Thyroid gland (tissue), 4 donors: Measurements from ENCODE around the gene TMEM219. TPM values are rescaled to one million over a fixed set of nuclear protein-coding genes. Genes with fewer than 3 reads are reported as not detected.

Source experiments
- DNase-seq, 2 donors: peaks; one replicate each; pipeline ENCODE4 v3.0.0-alpha.2; 2019
- H3K27ac ChIP-seq, 3 donors: fragments of 200-600 bp; sonication (generic); 1 replicate in 2 of 3; 2 replicates in 1 of 3; pipeline ENCODE4 v1.5.1; 2016 to 2019; ENCODE audit warnings: mild to moderate bottlenecking in 1 of 3, moderate library complexity in 1 of 3
- H3K27me3 ChIP-seq: fragments of 200-600 bp; sonication (generic); one replicate; pipeline ENCODE4 v1.5.1; 2019
- H3K36me3 ChIP-seq, 2 donors: fragments of 200-600 bp; sonication (generic); one replicate each; pipeline ENCODE4 v1.5.1; 2016 to 2019
- H3K4me1 ChIP-seq, 2 donors: fragments of 200-600 bp; sonication (generic); one replicate each; pipeline ENCODE4 v1.5.1; 2017 to 2019
- H3K4me3 ChIP-seq, 3 donors: fragments of 200-600 bp; sonication (generic); replicated peaks in 1 of 3; 1 replicate in 2 of 3; 2 replicates in 1 of 3; pipeline ENCODE4 v1.5.1; 2016; ENCODE audit warnings: mild to moderate bottlenecking in 1 of 3
- H3K9me3 ChIP-seq: fragments of 200-600 bp; sonication (generic); one replicate; pipeline ENCODE4 v1.5.1; 2017
- POLR2A ChIP-seq, 2 donors: fragments of 450-650 bp; IDR thresholded peaks; one replicate each; pipeline ENCODE4 v1.6.1; 2017; ENCODE audit warnings: antibody characterized with exemption in 2 of 2, mild to moderate bottlenecking in 2 of 2, moderate library complexity in 1 of 2
- WGBS, 2 donors: methylation state at CpG; one replicate each; pipeline ENCODE4 v1.1.5; 2017; 5-methylcytosine and 5-hydroxymethylcytosine counted together
- intact Hi-C: fragments of 100-400 bp; cut with DNase I; formaldehyde crosslinking; loops from one replicate; pipeline ENCODE4 v1.15.1; 2023
- total RNA-seq, 4 donors: library from RNA; depleted of rRNA; stranded (reverse); fragments of >200 nt; gene quantifications; one replicate each; pipeline ENCODE4 v1.2.3, GENCODE V29; 2016
- TF ChIP-seq, protein P1 (sequence below), 6 experiments: fragments of 200-600 bp in 3 of 6; fragments of 450-650 bp in 3 of 6; sonication (generic) in 3 of 6; IDR thresholded peaks; one replicate each; pipeline ENCODE4 v1.5.1; 2016 to 2019; ENCODE audit warnings: antibody characterized with exemption in 6 of 6, mild to moderate bottlenecking in 2 of 6, inconsistent platforms in 1 of 6, moderate library complexity in 1 of 6

The TMEM219 gene
- total RNA-seq, 4 donors from 2014 or later, result 93.2 to 140 (median 135) TPM

DNA sequence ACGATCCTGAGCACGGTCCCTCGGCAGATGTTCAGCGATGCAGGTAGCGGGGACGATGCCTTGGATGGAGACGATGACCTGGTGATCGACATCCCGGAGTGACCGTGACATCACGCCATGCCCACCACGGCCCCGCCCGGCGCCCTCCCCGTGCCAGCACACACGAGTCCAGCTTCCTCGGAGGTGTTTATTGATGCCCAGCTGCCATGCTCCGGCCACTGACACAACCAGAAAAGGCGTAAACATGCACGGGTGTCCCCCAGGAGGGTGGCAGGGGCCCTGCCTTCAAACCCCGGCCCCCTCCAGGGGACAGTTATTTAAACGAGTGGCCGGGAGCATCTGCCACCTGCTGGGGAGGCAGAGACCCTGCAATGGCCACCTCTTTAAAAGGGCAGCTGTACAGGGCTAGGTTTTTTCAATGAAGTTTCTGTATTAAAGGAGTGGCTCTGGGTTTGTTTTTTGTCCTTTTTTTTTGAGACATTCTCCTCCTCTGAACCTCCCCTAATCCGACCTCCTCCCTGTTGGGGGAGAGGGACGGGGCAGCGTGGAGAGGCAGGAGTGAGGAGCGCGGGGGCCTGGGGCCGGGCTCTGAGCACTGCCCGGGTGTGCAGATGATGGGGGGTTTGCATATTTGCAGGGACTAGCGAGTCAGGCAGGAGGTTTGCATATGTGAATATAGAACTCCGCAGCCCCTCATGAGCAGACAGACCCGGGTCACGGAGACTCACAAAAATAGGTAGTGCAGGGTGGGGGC is 43.6 kb downstream of the TMEM219 start:
- DNase-seq, result peak; percentile 20 to 21
- WGBS, 2 donors, result 59 to 69% methylated on average over 18 to 19 of the region's 35 CpGs
- Histone ChIP-seq H3K4me3 (no peak overlapping the region), H3K4me1 (peaks cover 2% of the 10 kb centered on the region in 2 donors), H3K9me3 (no peaks in the 10 kb centered on the region), H3K27me3 (peaks cover 8% of the 10 kb centered on the region), H3K36me3 (peaks cover 0 to 2% of the 10 kb centered on the region in 2 donors), H3K27ac (no peak overlapping the region)
- TF ChIP-seq, protein P1, sequence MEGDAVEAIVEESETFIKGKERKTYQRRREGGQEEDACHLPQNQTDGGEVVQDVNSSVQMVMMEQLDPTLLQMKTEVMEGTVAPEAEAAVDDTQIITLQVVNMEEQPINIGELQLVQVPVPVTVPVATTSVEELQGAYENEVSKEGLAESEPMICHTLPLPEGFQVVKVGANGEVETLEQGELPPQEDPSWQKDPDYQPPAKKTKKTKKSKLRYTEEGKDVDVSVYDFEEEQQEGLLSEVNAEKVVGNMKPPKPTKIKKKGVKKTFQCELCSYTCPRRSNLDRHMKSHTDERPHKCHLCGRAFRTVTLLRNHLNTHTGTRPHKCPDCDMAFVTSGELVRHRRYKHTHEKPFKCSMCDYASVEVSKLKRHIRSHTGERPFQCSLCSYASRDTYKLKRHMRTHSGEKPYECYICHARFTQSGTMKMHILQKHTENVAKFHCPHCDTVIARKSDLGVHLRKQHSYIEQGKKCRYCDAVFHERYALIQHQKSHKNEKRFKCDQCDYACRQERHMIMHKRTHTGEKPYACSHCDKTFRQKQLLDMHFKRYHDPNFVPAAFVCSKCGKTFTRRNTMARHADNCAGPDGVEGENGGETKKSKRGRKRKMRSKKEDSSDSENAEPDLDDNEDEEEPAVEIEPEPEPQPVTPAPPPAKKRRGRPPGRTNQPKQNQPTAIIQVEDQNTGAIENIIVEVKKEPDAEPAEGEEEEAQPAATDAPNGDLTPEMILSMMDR (IDR thresholded peaks at IDR 0.05), result peak; percentile 49 to 81 (median 62)
- no peak for TF ChIP-seq POLR2A (IDR thresholded peaks at IDR 0.05)
- intact Hi-C loops, result no loop called here

DNA sequence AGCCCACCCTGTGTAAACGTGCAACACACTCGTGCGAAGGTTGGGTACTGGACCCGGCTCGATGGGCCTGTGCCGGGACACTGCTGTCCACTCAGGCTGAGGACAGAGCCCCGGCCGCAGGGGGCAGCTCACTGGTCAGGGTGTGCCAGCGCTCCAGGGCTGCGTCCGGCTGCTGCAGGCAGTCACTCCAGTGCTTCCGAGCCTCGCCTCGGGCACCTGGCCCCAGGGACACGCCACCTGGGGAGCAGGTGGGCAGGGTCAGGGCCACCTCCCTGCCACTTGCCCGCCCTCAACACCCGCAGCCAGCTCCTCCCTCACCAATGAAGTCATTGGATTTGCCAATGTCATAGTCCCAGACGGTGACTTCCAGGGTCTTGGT is 44.2 kb downstream of the TMEM219 start:
- TF ChIP-seq, protein P1 (IDR thresholded peaks at IDR 0.05), result no peak
- no peak for TF ChIP-seq POLR2A (IDR thresholded peaks at IDR 0.05)
- intact Hi-C loops, result no loop called here
- H3K4me1 ChIP-seq, result peaks cover 7% of the 10 kb centered on the region in 2 donors

DNA sequence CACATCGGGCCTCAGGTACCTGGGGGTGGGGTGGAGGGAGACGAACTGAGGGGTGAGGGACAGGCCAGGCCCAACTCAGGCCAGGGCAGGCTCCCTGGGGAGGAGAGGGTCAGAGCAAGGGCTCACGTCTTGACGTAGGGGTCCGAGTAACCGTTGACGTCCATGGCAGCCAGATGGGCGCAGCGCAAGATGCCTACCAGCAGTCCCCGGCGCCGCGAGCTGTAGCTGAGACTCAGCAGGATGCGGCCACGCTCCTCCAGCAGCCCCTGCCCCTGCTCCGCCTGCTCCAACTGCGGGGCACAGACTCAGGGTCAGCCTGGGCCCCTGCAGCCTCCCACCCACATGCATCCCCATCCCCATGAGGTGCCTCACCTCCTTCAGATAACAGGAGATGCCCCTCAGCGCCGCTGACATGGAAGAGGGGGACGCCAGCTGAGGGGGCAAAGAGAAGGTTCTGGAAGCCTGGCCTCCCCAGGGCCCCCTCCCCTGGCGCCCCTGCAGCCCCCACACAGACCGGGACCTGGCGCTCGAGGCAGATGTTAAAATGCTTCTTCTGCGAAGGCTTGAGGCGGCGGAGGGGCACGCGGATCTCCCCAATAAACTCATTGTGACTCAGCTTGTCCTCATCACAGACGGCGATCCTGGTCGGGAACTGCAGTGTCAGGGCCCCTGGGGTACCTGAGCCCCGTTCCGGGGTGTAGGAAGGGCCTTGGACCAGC is 44.9 kb downstream of the TMEM219 start:
- Histone ChIP-seq H3K4me3 (no peak overlapping the region), H3K36me3 (peaks cover 0 to 2% of the 10 kb centered on the region in 2 donors), H3K27me3 (peaks cover 20% of the 10 kb centered on the region), H3K4me1 (peaks cover 9 to 13% of the 10 kb centered on the region in 2 donors), H3K27ac (no peak overlapping the region), H3K9me3 (no peaks in the 10 kb centered on the region)
- no peak for TF ChIP-seq POLR2A (IDR thresholded peaks at IDR 0.05)
- TF ChIP-seq, protein P1 (IDR thresholded peaks at IDR 0.05), result no peak
- 79 to 83% methylated on average over 22 to 25 of the region's 34 CpGs for WGBS, 2 donors
- intact Hi-C loops, result no loop called here
- DNase-seq, result no peak

More for the DNA sequence above, 44.2 kb downstream of the TMEM219 start:
- peaks cover 0 to 2% of the 10 kb centered on the region in 2 donors for H3K36me3 ChIP-seq
- 83 to 92% methylated on average over 1 to 10 of the region's 18 CpGs for WGBS, 2 donors
- H3K4me3 ChIP-seq, result no peak overlapping the region
- H3K9me3 ChIP-seq, result no peaks in the 10 kb centered on the region
- H3K27me3 ChIP-seq, result peaks cover 13% of the 10 kb centered on the region
- H3K27ac ChIP-seq, result no peak overlapping the region
- no peak for DNase-seq

DNA sequence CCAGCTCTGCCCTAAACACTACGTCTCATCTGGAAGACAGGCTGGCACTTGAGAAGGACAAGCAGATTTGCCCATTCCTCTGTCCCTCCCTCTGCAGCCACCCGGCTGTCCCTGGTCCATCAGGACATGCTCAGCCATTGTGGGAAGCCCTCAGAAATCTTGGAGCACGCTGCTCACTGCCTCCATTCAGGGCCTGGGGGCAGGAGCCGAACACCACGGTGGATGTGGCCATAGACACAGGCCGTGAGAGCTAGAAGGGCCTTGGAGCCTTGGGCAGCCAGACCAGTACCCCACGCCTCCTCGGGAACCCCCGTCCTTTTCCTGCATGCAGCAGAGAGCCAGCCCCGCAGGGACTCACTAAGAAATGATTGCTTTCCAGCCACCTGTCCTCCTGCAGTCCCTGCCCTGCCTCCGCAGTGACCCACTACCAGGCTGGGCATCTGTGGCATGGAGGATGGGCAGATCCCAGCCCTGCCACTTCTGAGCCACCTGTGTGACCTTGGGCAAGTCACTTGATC is 45.6 kb downstream of the TMEM219 start:
- no peak for TF ChIP-seq POLR2A (IDR thresholded peaks at IDR 0.05)
- TF ChIP-seq, protein P1 (IDR thresholded peaks at IDR 0.05), result no peak
- WGBS, 2 donors, result 62 to 73% methylated on average over 5 to 9 of the region's 11 CpGs
- H3K27ac ChIP-seq, result no peak overlapping the region
- peaks cover 9 to 13% of the 10 kb centered on the region in 2 donors for H3K4me1 ChIP-seq
- no peaks in the 10 kb centered on the region for H3K9me3 ChIP-seq
- no peak overlapping the region for H3K4me3 ChIP-seq
- no peaks in the 10 kb centered on the region for H3K36me3 ChIP-seq
- DNase-seq, result no peak
- intact Hi-C loops, result no loop called here
- peaks cover 20% of the 10 kb centered on the region for H3K27me3 ChIP-seq
